Endothelial cell of umbilical vein (primary cell): ENCODE measurements around the gene TNFRSF4. TPM values are rescaled to one million over a fixed set of nuclear protein-coding genes. Genes with fewer than 3 reads are reported as not detected.

Experiments used
- BruUV-seq: library from RNA; stranded (reverse); fragments of 400-500 nt; replicated peaks from 2 replicates; lab custom pipeline; 2021; lab: Mats Ljungman, UMichigan
- CTCF ChIA-PET: fragments of 300-600, 350-600 bp; sonication (Branson Sonifier 250); formaldehyde crosslinking; loops from one replicate; lab custom pipeline; 2021; ENCODE audit warnings: antibody characterized with exemption, inconsistent platforms; lab: Charles Lee
- POLR2A ChIA-PET: fragments of 300-600, 350-600 bp; sonication (Branson Sonifier 250); formaldehyde crosslinking; loops from one replicate; lab custom pipeline; 2021; ENCODE audit warnings: antibody characterized with exemption, inconsistent platforms; lab: Charles Lee
- DNase-seq: peaks from one replicate; pipeline ENCODE4 v3.0.0-alpha.2; 2011; ENCODE audit warnings: low read depth, low spot score
- FAIRE-seq: peaks from 2 replicates; lab custom pipeline; 2011; peaks lifted over from hg19 to GRCh38; lab: Jason Lieb, UNC
- H2AFZ ChIP-seq: 2 replicates; pipeline ENCODE4 v1.6.0; 2012; ENCODE audit warnings: low read depth, low read length, control low read depth, inconsistent platforms
- H3K27ac ChIP-seq: 2 replicates; pipeline ENCODE4 v1.5.1; 2011; ENCODE audit warnings: low read depth, mild to moderate bottlenecking, control low read depth, low read length, moderate library complexity; ENCODE audit not compliant: insufficient read depth
- H3K27me3 ChIP-seq, 2 experiments: 2 replicates each; pipeline versions ENCODE4 v1.6.0 to v1.6.1; 2011; ENCODE audit warnings: low read length in 2 of 2, mixed read lengths in 1 of 2; ENCODE audit not compliant: control insufficient read depth in 2 of 2, insufficient read depth in 2 of 2
- H3K36me3 ChIP-seq, 2 experiments: 2 replicates in 1 of 2; 3 replicates in 1 of 2; pipeline ENCODE4 v1.5.1; 2011; ENCODE audit warnings: low read length in 2 of 2, mild to moderate bottlenecking in 1 of 2, moderate library complexity in 1 of 2; ENCODE audit not compliant: control insufficient read depth in 2 of 2, insufficient read depth in 2 of 2; ENCODE audit errors: extremely low read depth in 1 of 2
- H3K4me1 ChIP-seq: 3 replicates; pipeline ENCODE4 v1.5.1; 2011; ENCODE audit warnings: mild to moderate bottlenecking, low read length; ENCODE audit not compliant: control insufficient read depth, insufficient read depth; ENCODE audit errors: extremely low read depth
- H3K4me2 ChIP-seq: 2 replicates; pipeline ENCODE4 v1.6.1; 2011; ENCODE audit warnings: low read length, control low read depth, mixed read lengths; ENCODE audit not compliant: insufficient read depth
- H3K4me3 ChIP-seq, 3 experiments: fragments of 200-600 bp in 1 of 3; sonication (generic), shearing (Covaris generic) in 1 of 3; replicated peaks in 1 of 3; 2 replicates each; pipeline ENCODE4 v1.5.1; 2011 to 2016; ENCODE audit warnings: control low read depth in 3 of 3, low read length in 3 of 3, mild to moderate bottlenecking in 2 of 3, inconsistent platforms in 1 of 3, low read depth in 1 of 3, moderate library complexity in 1 of 3; ENCODE audit not compliant: insufficient read depth in 1 of 3
- H3K79me2 ChIP-seq: 2 replicates; pipeline ENCODE4 v1.6.0; 2012; ENCODE audit warnings: low read length, inconsistent platforms; ENCODE audit not compliant: control insufficient read depth, insufficient read depth
- H3K9ac ChIP-seq: replicated peaks from 2 replicates; pipeline ENCODE3; 2011; ENCODE audit warnings: low read length, control low read depth; ENCODE audit not compliant: insufficient read depth; ENCODE audit errors: extremely low read depth
- H3K9me1 ChIP-seq: replicated peaks from 3 replicates; pipeline ENCODE4 v1.6.0; 2011; ENCODE audit warnings: mild to moderate bottlenecking, low read length; ENCODE audit not compliant: control insufficient read depth, insufficient read depth; ENCODE audit errors: extremely low read depth
- H3K9me3 ChIP-seq: replicated peaks from 2 replicates; pipeline ENCODE4 v1.5.1; 2012; ENCODE audit warnings: low read length, inconsistent platforms; ENCODE audit not compliant: control insufficient read depth, insufficient read depth
- H4K20me1 ChIP-seq: replicated peaks from 2 replicates; pipeline ENCODE3; 2011; ENCODE audit warnings: mild to moderate bottlenecking, low read length; ENCODE audit not compliant: control insufficient read depth, insufficient read depth; ENCODE audit errors: extremely low read depth
- CTCF ChIP-seq, 2 donors: IDR thresholded peaks; 1 replicate in 1 of 2; 2 replicates in 1 of 2; pipeline ENCODE4 v1.5.1; 2011; ENCODE audit warnings: low read length in 2 of 2, mild to moderate bottlenecking in 2 of 2, moderate library complexity in 2 of 2, control low read depth in 1 of 2, inconsistent platforms in 1 of 2, low read depth in 1 of 2; ENCODE audit not compliant: insufficient read depth in 1 of 2; ENCODE audit errors: extremely low read depth in 1 of 2
- EZH2 ChIP-seq: IDR thresholded peaks from 2 replicates; pipeline ENCODE4 v1.6.1; 2012; ENCODE audit warnings: borderline replicate concordance, low read depth, mild to moderate bottlenecking, moderate library complexity, low read length, inconsistent platforms; ENCODE audit not compliant: severe bottlenecking
- FOS ChIP-seq: IDR thresholded peaks from 2 replicates; pipeline ENCODE4 v1.6.1; 2011; ENCODE audit warnings: mild to moderate bottlenecking, low read length, moderate library complexity, borderline replicate concordance; ENCODE audit not compliant: insufficient read depth
- GATA2 ChIP-seq: IDR thresholded peaks from 2 replicates; pipeline ENCODE4 v1.7.0; 2011; ENCODE audit warnings: low read depth, mild to moderate bottlenecking, moderate library complexity, mixed read lengths, low read length; ENCODE audit not compliant: insufficient read length, insufficient read depth
- JUN ChIP-seq: IDR thresholded peaks from 2 replicates; pipeline ENCODE4 v1.6.1; 2011; ENCODE audit warnings: borderline replicate concordance, low read depth; ENCODE audit not compliant: insufficient read length, insufficient read depth
- MAX ChIP-seq: IDR thresholded peaks from 2 replicates; pipeline ENCODE4 v1.6.1; 2011; ENCODE audit not compliant: insufficient read depth, insufficient read length
- MYC ChIP-seq: IDR thresholded peaks from one replicate; pipeline ENCODE4 v1.6.1; 2011; ENCODE audit warnings: mild to moderate bottlenecking, low read depth, low read length
- POLR2A ChIP-seq: IDR thresholded peaks from 2 replicates; pipeline ENCODE4 v1.6.1; 2012; ENCODE audit warnings: low read depth, mild to moderate bottlenecking, control low read depth, low read length
- POLR2AphosphoS5 ChIP-seq: IDR thresholded peaks from 2 replicates; pipeline ENCODE4 v1.6.1; 2012; ENCODE audit warnings: low read depth, mild to moderate bottlenecking, control low read depth, low read length, moderate library complexity; ENCODE audit not compliant: insufficient read depth
- dilution Hi-C: fragments of 300-500 bp; cut with MboI; formaldehyde crosslinking; loops from one replicate; pipeline ENCODE4 v1.15.0; 2019; ENCODE audit warnings: low sequenced_read_pairs; ENCODE audit not compliant: extremely low pct_ligation_motif_present
- intact Hi-C: fragments of 100-400 bp; cut with micrococcal nuclease; formaldehyde crosslinking; loops from one replicate; pipeline ENCODE4 v1.10.0; 2022
- polyA plus RNA-seq, 4 experiments: library from polyadenylated mRNA; depleted of rRNA in 3 of 4; stranded (reverse) in 3 of 4; unstranded in 1 of 4; fragments of >200 nt; gene quantifications; 2 replicates each; pipeline versions ENCODE4 v1.2.1 to v1.2.3, GENCODE V29; 2011 to 2012; ENCODE audit warnings: missing spikeins in 1 of 4
- total RNA-seq: library from RNA; stranded (reverse); gene quantifications from 2 replicates; pipeline ENCODE4 v1.2.3, GENCODE V29; 2021

Gene TNFRSF4
- total and polyA plus RNA-seq, 2 donors (not counting 3 experiments of a cell fraction or from before 2014, with no cell fraction given): 0.55 to 1.5 TPM

GRCh38 chr1:1167398-1167821 is 46.5 kb downstream of the TNFRSF4 start:
- no peak overlapping the region for H3K27ac ChIP-seq
- H3K4me1 ChIP-seq: no peaks in the 10 kb centered on the region
- H4K20me1 ChIP-seq: no peaks in the 10 kb centered on the region
- H3K36me3 ChIP-seq: no peaks in the 10 kb centered on the region
- POLR2A ChIA-PET: no interaction called here
- no peak overlapping the region for H2AFZ ChIP-seq
- intact Hi-C loops (no loop called here), dilution Hi-C loops (no loop called here)
- CTCF ChIA-PET: no interaction called here
- H3K27me3 ChIP-seq: no peaks in the 10 kb centered on the region
- H3K9me1 ChIP-seq: no peaks in the 10 kb centered on the region
- H3K9ac ChIP-seq: no peak overlapping the region
- TF ChIP-seq JUN (no peak), EZH2 (no peak), MAX (no peak), POLR2AphosphoS5 (no peak), CTCF (IDR thresholded peaks at IDR 0.05; ENCODE audit: extremely low read depth in 1 of 2, insufficient read depth in 1 of 2, low read depth in 1 of 2, low read length in 2 of 2) (no peak), POLR2A (no peak), GATA2 (no peak), MYC (no peak), FOS (no peak)
- no TSS peak for BruUV-seq
- H3K4me3 ChIP-seq: no peak overlapping the region
- H3K79me2 ChIP-seq: no peaks in the 10 kb centered on the region
- H3K9me3 ChIP-seq: no peaks in the 10 kb centered on the region
- no peak for DNase-seq
- FAIRE-seq: no peak
- no peak overlapping the region for H3K4me2 ChIP-seq
